Activated CD4-positive, alpha-beta memory T cell treated with anti-CD3 and anti-CD28 coated beads, Interleukin-2, amount 10 ng/mL, durations not matched to agents 7 days and 5 days (primary cell): Measurements from ENCODE around the gene CISH. TPM values are rescaled to one million over a fixed set of nuclear protein-coding genes. Genes with fewer than 3 reads are reported as not detected.

Source experiments
- CTCF ChIA-PET: fragments of 350-600 bp; sonication (Branson Sonifier 250); formaldehyde crosslinking; loops from one replicate; lab custom pipeline; 2021; ENCODE audit warnings: antibody characterized with exemption, inconsistent platforms; lab: Charles Lee
- POLR2A ChIA-PET: fragments of 350-600 bp; sonication (Branson Sonifier 250); formaldehyde crosslinking; loops from one replicate; lab custom pipeline; 2021; ENCODE audit warnings: antibody characterized with exemption; lab: Charles Lee
- DNase-seq: peaks from one replicate; pipeline ENCODE4 v3.0.0-alpha.2; 2020
- H3K27ac Mint-ChIP-seq: one replicate; pipeline ENCODE4 v1.8.0; 2021; ENCODE audit warnings: mild to moderate bottlenecking, mixed read lengths
- H3K27me3 Mint-ChIP-seq: one replicate; pipeline ENCODE4 v1.8.0; 2021; ENCODE audit warnings: mixed read lengths
- H3K36me3 Mint-ChIP-seq: one replicate; pipeline ENCODE4 v1.8.0; 2021; ENCODE audit warnings: low read depth, mixed read lengths
- H3K4me1 Mint-ChIP-seq: one replicate; pipeline ENCODE4 v1.8.0; 2021; ENCODE audit warnings: mixed read lengths
- H3K4me3 Mint-ChIP-seq: one replicate; pipeline ENCODE4 v1.8.0; 2021; ENCODE audit warnings: mild to moderate bottlenecking, mixed read lengths
- H3K9me3 Mint-ChIP-seq: one replicate; pipeline ENCODE4 v1.8.0; 2021; ENCODE audit warnings: mixed read lengths
- total RNA-seq, 2 experiments: library from RNA; stranded (reverse); gene quantifications; one replicate each; pipeline ENCODE4 v1.2.3, GENCODE V29; 2021

CISH gene
- 100 to 1,000 TPM; 328 to 335 TPM for total RNA-seq

- peak within 1 kb of the TSS; percentile 99 for H3K27ac Mint-ChIP-seq
- no peaks in the 10 kb centered on the region for H3K27me3 Mint-ChIP-seq
- peaks cover 75% of the 10 kb centered on the region for H3K36me3 Mint-ChIP-seq
- CTCF ChIA-PET: interaction anchor here (0.7 to 21.3 kb wide), 9 partner anchors 10 to 779 kb away, joined by 3 to 854 read pairs (median 3); partner anchors contain the start of genes C3orf18, CYB561D2, HEMK1 and NPRL2
- no peaks in the 10 kb centered on the region for H3K9me3 Mint-ChIP-seq
- H3K4me1 Mint-ChIP-seq: peaks cover 33% of the 10 kb centered on the region
- POLR2A ChIA-PET: interaction anchor here (0.9 to 34.1 kb wide), 12 partner anchors 8 to 1271 kb away, joined by 3 to 4963 read pairs (median 10); partner anchors contain the start of genes C3orf18, CYB561D2, DCAF1 and HEMK1
- DNase-seq: peak; percentile 99
- H3K4me3 Mint-ChIP-seq: peak within 1 kb of the TSS; percentile 98
Observed at GRCh38 chr3:50611464-50612233, at the start of gene CISH. Gene CISH, minus strand, starts transcription at chr3:50611774. Its CDS starts 124 bp downstream, at chr3:50611650.

GRCh38 chr3:50660386-50660785, 48.8 kb upstream of the CISH start:
- ChIA-PET POLR2A (interaction anchor here (0.9 kb wide), 1 partner anchor 9 kb away, joined by 3 read pairs; no protein-coding TSS in a partner anchor), CTCF (interaction anchor here (2.0 kb wide), 1 partner anchor 45 kb away, joined by 6 read pairs; no protein-coding TSS in a partner anchor)
- Mint-ChIP-seq H3K4me3 (no peak overlapping the region), H3K36me3 (no peaks in the 10 kb centered on the region), H3K9me3 (no peaks in the 10 kb centered on the region), H3K4me1 (peaks cover 7% of the 10 kb centered on the region), H3K27ac (no peak overlapping the region), H3K27me3 (no peaks in the 10 kb centered on the region)
- DNase-seq: no peak

GRCh38 chr3:50658831-50659230, 47.3 kb upstream of the CISH start:
- DNase-seq: no peak
- Mint-ChIP-seq H3K27ac (no peak overlapping the region), H3K36me3 (no peaks in the 10 kb centered on the region), H3K4me3 (no peak overlapping the region), H3K27me3 (no peaks in the 10 kb centered on the region), H3K9me3 (no peaks in the 10 kb centered on the region), H3K4me1 (peaks cover 14% of the 10 kb centered on the region)
- ChIA-PET POLR2A (interaction anchor here (0.9 kb wide), 1 partner anchor 46 kb away, joined by 3 read pairs; no protein-coding TSS in a partner anchor), CTCF (interaction anchor here (0.7 to 0.9 kb wide), 2 partner anchors 45 to 1393 kb away, joined by 3 to 5 read pairs; no protein-coding TSS in a partner anchor)

- CTCF ChIA-PET: interaction anchor here (0.9 kb wide), 1 partner anchor 45 kb away, joined by 3 read pairs; no protein-coding TSS in a partner anchor
- DNase-seq: no peak
- peaks cover 18% of the 10 kb centered on the region for H3K4me1 Mint-ChIP-seq
Observed at GRCh38 chr3:50658416-50658815, 46.8 kb upstream of the CISH start.

GRCh38 chr3:50657816-50658215, 46.2 kb upstream of the CISH start:
- DNase-seq: no peak
- no peaks in the 10 kb centered on the region for H3K27me3 Mint-ChIP-seq
- ChIA-PET POLR2A (interaction anchor here (0.9 to 2.2 kb wide), 6 partner anchors 8 to 84 kb away, joined by 3 to 11 read pairs (median 4); partner anchors contain the start of gene MAPKAPK3), CTCF (interaction anchor here (0.9 to 1.5 kb wide), 3 partner anchors 18 to 44 kb away, joined by 3 to 5 read pairs (median 3); no protein-coding TSS in a partner anchor)
- no peak overlapping the region for H3K27ac Mint-ChIP-seq
- H3K4me3 Mint-ChIP-seq: no peak overlapping the region
- H3K9me3 Mint-ChIP-seq: no peaks in the 10 kb centered on the region
- peaks cover 2% of the 10 kb centered on the region for H3K36me3 Mint-ChIP-seq
- peaks cover 21% of the 10 kb centered on the region for H3K4me1 Mint-ChIP-seq

More at GRCh38 chr3:50658416-50658815, 46.8 kb upstream of the CISH start:
- no peak overlapping the region for H3K4me3 Mint-ChIP-seq
- no peaks in the 10 kb centered on the region for H3K36me3 Mint-ChIP-seq
- no peak overlapping the region for H3K27ac Mint-ChIP-seq
- no peaks in the 10 kb centered on the region for H3K9me3 Mint-ChIP-seq
- POLR2A ChIA-PET: interaction anchor here (0.9 to 2.2 kb wide), 4 partner anchors 9 to 45 kb away, joined by 3 to 11 read pairs (median 4); partner anchors contain the start of gene MAPKAPK3
- H3K27me3 Mint-ChIP-seq: no peaks in the 10 kb centered on the region

- ChIA-PET CTCF (interaction anchor here (1.0 to 1.5 kb wide), 2 partner anchors 19 to 29 kb away, joined by 3 to 5 read pairs; no protein-coding TSS in a partner anchor), POLR2A (interaction anchor here (0.9 to 2.2 kb wide), 5 partner anchors 8 to 83 kb away, joined by 3 to 11 read pairs (median 4); partner anchors contain the start of gene MAPKAPK3)
- H3K36me3 Mint-ChIP-seq: peaks cover 2% of the 10 kb centered on the region
- no peaks in the 10 kb centered on the region for H3K9me3 Mint-ChIP-seq
- peaks cover 21% of the 10 kb centered on the region for H3K4me1 Mint-ChIP-seq
- H3K27me3 Mint-ChIP-seq: no peaks in the 10 kb centered on the region
- H3K4me3 Mint-ChIP-seq: no peak overlapping the region
- DNase-seq: no peak
- H3K27ac Mint-ChIP-seq: no peak overlapping the region
Observed at GRCh38 chr3:50657407-50657806, 45.8 kb upstream of the CISH start.

GRCh38 chr3:50656417-50657195, 45.0 kb upstream of the CISH start:
- H3K4me3 Mint-ChIP-seq: no peak overlapping the region
- DNase-seq: no peak
- H3K27ac Mint-ChIP-seq: no peak overlapping the region
- H3K4me1 Mint-ChIP-seq: peaks cover 23% of the 10 kb centered on the region
- CTCF ChIA-PET: interaction anchor here (1.0 to 1.5 kb wide), 3 partner anchors 19 to 41 kb away, joined by 3 to 5 read pairs (median 4); no protein-coding TSS in a partner anchor
- POLR2A ChIA-PET: interaction anchor here (0.9 to 2.2 kb wide), 4 partner anchors 7 to 83 kb away, joined by 3 to 11 read pairs (median 4); partner anchors contain the start of gene MAPKAPK3
- no peaks in the 10 kb centered on the region for H3K27me3 Mint-ChIP-seq
- H3K9me3 Mint-ChIP-seq: no peaks in the 10 kb centered on the region
- H3K36me3 Mint-ChIP-seq: peaks cover 2% of the 10 kb centered on the region

- Mint-ChIP-seq H3K4me3 (no peak overlapping the region), H3K27me3 (no peaks in the 10 kb centered on the region), H3K27ac (peak overlapping the region; percentile 27), H3K4me1 (peaks cover 23% of the 10 kb centered on the region), H3K36me3 (peaks cover 2% of the 10 kb centered on the region), H3K9me3 (no peaks in the 10 kb centered on the region)
- ChIA-PET POLR2A (interaction anchor here (0.7 to 4.7 kb wide), 7 partner anchors 12 to 314 kb away, joined by 3 to 14 read pairs (median 4); partner anchors contain the start of genes HEMK1 and RASSF1), CTCF (interaction anchor here (0.5 to 1.5 kb wide), 3 partner anchors 20 to 39 kb away, joined by 3 to 10 read pairs (median 4); partner anchors contain the start of gene MAPKAPK3)
- no peak for DNase-seq
Observed at GRCh38 chr3:50655009-50655830, 43.6 kb upstream of the CISH start.

- H3K27ac Mint-ChIP-seq: no peak overlapping the region
Observed at GRCh38 chr3:50653937-50654595, 42.5 kb upstream of the CISH start.

GRCh38 chr3:50652709-50653108, 41.1 kb upstream of the CISH start:
- DNase-seq: peak; percentile 68
- Mint-ChIP-seq H3K9me3 (no peaks in the 10 kb centered on the region), H3K36me3 (peaks cover 10% of the 10 kb centered on the region), H3K4me1 (peaks cover 23% of the 10 kb centered on the region), H3K27ac (peak overlapping the region; percentile 16), H3K27me3 (no peaks in the 10 kb centered on the region), H3K4me3 (no peak overlapping the region)
- CTCF ChIA-PET: interaction anchor here (0.7 to 3.4 kb wide), 23 partner anchors 8 to 107 kb away, joined by 3 to 57 read pairs (median 5); partner anchors contain the start of genes C3orf18, CISH, HEMK1 and MAPKAPK3
- POLR2A ChIA-PET: interaction anchor here (0.7 to 4.7 kb wide), 10 partner anchors 13 to 83 kb away, joined by 3 to 24 read pairs (median 8); partner anchors contain the start of genes HEMK1 and MAPKAPK3

More at GRCh38 chr3:50653937-50654595, 42.5 kb upstream of the CISH start:
- ChIA-PET CTCF (interaction anchor here (0.5 to 3.4 kb wide), 7 partner anchors 14 to 88 kb away, joined by 3 to 57 read pairs (median 6); partner anchors contain the start of genes HEMK1 and MAPKAPK3), POLR2A (interaction anchor here (1.0 to 4.7 kb wide), 7 partner anchors 13 to 313 kb away, joined by 3 to 24 read pairs (median 4); partner anchors contain the start of genes HEMK1, MAPKAPK3 and RASSF1)
- no peak for DNase-seq
- Mint-ChIP-seq H3K27me3 (no peaks in the 10 kb centered on the region), H3K4me3 (no peak overlapping the region), H3K36me3 (peaks cover 2% of the 10 kb centered on the region), H3K4me1 (peaks cover 23% of the 10 kb centered on the region), H3K9me3 (no peaks in the 10 kb centered on the region)
